ENCODE data around the gene ATP7B. TPM values are rescaled to one million over a fixed set of nuclear protein-coding genes. Genes with fewer than 3 reads are reported as not detected.

ATP7B gene
- total RNA-seq, 1 donor from 2014 or later, result 19.3 TPM

GRCh38 chr13:51925865-51926527 is 85.3 kb downstream of the ATP7B start:
- H3K27ac Mint-ChIP-seq (ENCODE audit: unreplicated experiment), result no peak overlapping the region
- TF ChIP-seq, protein P1, sequence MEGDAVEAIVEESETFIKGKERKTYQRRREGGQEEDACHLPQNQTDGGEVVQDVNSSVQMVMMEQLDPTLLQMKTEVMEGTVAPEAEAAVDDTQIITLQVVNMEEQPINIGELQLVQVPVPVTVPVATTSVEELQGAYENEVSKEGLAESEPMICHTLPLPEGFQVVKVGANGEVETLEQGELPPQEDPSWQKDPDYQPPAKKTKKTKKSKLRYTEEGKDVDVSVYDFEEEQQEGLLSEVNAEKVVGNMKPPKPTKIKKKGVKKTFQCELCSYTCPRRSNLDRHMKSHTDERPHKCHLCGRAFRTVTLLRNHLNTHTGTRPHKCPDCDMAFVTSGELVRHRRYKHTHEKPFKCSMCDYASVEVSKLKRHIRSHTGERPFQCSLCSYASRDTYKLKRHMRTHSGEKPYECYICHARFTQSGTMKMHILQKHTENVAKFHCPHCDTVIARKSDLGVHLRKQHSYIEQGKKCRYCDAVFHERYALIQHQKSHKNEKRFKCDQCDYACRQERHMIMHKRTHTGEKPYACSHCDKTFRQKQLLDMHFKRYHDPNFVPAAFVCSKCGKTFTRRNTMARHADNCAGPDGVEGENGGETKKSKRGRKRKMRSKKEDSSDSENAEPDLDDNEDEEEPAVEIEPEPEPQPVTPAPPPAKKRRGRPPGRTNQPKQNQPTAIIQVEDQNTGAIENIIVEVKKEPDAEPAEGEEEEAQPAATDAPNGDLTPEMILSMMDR (IDR thresholded peaks at IDR 0.05; ENCODE audit: unreplicated experiment), result no peak
- peaks cover 8% of the 10 kb centered on the region for H3K4me1 Mint-ChIP-seq (ENCODE audit: unreplicated experiment)
- H3K4me3 Mint-ChIP-seq (ENCODE audit: unreplicated experiment), result no peak overlapping the region
- no peaks in the 10 kb centered on the region for H3K9me3 Mint-ChIP-seq (ENCODE audit: unreplicated experiment)
- DNase-seq (ENCODE audit: low spot score), result no peak
- H3K36me3 Mint-ChIP-seq (ENCODE audit: low read depth, unreplicated experiment), result peaks cover 23% of the 10 kb centered on the region
- no peaks in the 10 kb centered on the region for H3K27me3 Mint-ChIP-seq (ENCODE audit: unreplicated experiment)

DNA sequence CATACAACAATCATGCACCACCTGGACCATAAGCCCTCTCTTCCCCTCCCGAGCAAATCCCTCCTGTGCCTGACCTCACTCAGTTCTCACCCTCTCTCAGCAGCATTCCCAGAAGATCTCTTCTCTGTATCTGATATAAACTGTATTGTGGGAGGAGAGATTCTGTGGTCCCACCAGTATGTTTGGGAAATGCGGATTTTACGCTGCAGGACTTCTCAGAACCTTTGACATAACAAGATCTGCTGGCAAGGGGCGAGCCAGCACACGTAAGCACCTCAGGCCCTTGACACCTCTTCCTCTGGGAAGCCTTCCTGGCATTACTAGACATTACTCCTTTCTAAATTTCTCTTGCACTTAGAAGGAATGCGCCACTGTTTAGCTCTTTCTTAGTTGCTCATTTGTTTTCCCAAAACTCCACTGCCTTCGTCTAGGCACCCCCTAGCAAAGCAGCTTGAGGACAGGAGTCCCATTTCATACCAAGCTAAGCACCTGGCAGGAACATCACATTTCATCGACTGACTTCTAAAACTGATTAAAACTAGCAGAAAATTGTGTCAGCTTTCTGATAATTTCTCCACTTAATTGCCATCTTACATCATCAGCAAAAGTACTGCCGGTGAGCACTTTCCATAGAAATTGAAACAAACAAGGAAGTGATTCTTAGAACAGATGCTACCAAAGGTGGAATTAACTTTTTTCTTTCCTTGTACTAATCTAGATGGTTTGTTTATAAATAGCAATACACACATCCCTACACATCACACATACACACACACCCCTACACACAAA is 86.3 kb downstream of the ATP7B start:
- Mint-ChIP-seq H3K27me3 (ENCODE audit: unreplicated experiment) (no peaks in the 10 kb centered on the region), H3K9me3 (ENCODE audit: unreplicated experiment) (no peaks in the 10 kb centered on the region), H3K4me3 (ENCODE audit: unreplicated experiment) (no peak overlapping the region), H3K4me1 (ENCODE audit: unreplicated experiment) (peaks cover 8% of the 10 kb centered on the region), H3K36me3 (ENCODE audit: low read depth, unreplicated experiment) (peaks cover 23% of the 10 kb centered on the region), H3K27ac (ENCODE audit: unreplicated experiment) (no peak overlapping the region)
- TF ChIP-seq, protein P1 (IDR thresholded peaks at IDR 0.05; ENCODE audit: unreplicated experiment), result no peak
- DNase-seq (ENCODE audit: low spot score), result no peak

GRCh38 chr13:51923983-51924539 is 87.2 kb downstream of the ATP7B start:
- peak; percentile 35 for DNase-seq (ENCODE audit: low spot score)
- H3K4me3 Mint-ChIP-seq (ENCODE audit: unreplicated experiment), result no peak overlapping the region
- H3K4me1 Mint-ChIP-seq (ENCODE audit: unreplicated experiment), result peaks cover 8% of the 10 kb centered on the region
- no peaks in the 10 kb centered on the region for H3K9me3 Mint-ChIP-seq (ENCODE audit: unreplicated experiment)
- H3K27ac Mint-ChIP-seq (ENCODE audit: unreplicated experiment), result no peak overlapping the region
- TF ChIP-seq, protein P1 (IDR thresholded peaks at IDR 0.05; ENCODE audit: unreplicated experiment), result peak; percentile 59
- H3K36me3 Mint-ChIP-seq (ENCODE audit: low read depth, unreplicated experiment), result peaks cover 23% of the 10 kb centered on the region
- H3K27me3 Mint-ChIP-seq (ENCODE audit: unreplicated experiment), result no peaks in the 10 kb centered on the region

GRCh38 chr13:51922771-51923480 is 88.3 kb downstream of the ATP7B start:
- no peaks in the 10 kb centered on the region for H3K9me3 Mint-ChIP-seq (ENCODE audit: unreplicated experiment)
- H3K27ac Mint-ChIP-seq (ENCODE audit: unreplicated experiment), result no peak overlapping the region
- H3K4me3 Mint-ChIP-seq (ENCODE audit: unreplicated experiment), result no peak overlapping the region
- TF ChIP-seq, protein P1 (IDR thresholded peaks at IDR 0.05; ENCODE audit: unreplicated experiment), result no peak
- DNase-seq (ENCODE audit: low spot score), result no peak
- H3K36me3 Mint-ChIP-seq (ENCODE audit: low read depth, unreplicated experiment), result peaks cover 23% of the 10 kb centered on the region
- H3K27me3 Mint-ChIP-seq (ENCODE audit: unreplicated experiment), result no peaks in the 10 kb centered on the region
- H3K4me1 Mint-ChIP-seq (ENCODE audit: unreplicated experiment), result peaks cover 6% of the 10 kb centered on the region

Measured in endothelial cell (in vitro differentiated cells).